Measurements from ENCODE around the gene LINGO1.

The LINGO1 gene

DNA sequence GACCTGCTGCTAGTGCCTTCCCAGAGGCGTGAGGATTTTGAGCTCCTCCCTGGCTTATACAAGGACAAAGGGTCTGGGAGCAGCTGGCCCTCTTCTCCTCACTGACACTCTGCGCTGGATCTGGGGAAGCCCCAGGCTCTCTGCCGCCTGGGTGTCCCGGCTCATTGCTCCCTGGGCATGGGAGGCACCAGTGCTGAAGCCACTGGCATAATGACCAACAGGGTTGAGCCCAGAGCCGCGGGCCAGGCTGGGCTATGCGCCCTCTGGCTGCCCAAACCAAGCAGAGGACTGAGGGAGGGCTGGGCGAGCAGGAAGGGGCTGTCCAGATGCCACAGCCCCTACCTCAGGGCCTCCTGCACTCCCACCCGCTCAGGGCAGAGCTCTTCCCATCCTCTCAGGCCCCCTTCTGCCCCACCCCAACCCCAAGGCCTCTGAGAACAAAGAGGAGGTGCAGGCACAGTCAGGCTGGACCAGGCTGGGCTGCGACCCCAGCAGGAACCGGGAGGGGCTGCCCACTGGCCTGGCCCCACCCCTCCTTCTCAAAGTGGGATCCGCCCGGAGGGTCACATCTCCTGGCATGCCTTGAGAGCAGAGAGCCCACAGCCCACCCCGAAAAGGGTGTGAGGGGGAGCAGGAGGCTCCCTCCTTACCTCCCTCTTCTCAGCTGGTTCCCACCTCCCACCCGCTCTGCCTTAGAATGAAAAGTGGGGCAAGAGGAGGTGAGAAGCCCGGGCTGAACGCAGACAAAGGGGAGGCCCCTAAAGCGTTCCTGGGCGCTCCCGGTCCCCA lies 1.6 kb downstream of the LINGO1 start:
- DNase-seq, result no peak

DNA sequence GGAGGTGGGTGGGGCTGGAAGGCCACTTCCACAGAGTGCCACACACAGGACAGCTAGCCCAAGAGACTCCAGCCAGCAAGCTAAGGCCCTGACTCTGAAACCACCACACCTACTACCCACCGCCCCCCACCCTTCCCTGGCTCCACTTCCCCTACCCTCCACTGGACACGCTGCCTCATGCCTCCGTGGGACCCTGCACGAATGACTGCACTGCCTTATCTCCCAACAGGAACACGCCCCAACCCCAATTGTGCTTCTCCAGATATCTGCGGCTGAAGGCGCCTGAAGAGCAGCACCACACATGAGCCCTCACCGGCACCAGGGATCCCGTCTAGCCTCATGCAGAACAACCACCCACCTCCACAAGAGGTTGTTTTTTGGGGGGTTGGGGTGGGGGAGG lies 2.7 kb downstream of the LINGO1 start:
- no peak for DNase-seq

DNA sequence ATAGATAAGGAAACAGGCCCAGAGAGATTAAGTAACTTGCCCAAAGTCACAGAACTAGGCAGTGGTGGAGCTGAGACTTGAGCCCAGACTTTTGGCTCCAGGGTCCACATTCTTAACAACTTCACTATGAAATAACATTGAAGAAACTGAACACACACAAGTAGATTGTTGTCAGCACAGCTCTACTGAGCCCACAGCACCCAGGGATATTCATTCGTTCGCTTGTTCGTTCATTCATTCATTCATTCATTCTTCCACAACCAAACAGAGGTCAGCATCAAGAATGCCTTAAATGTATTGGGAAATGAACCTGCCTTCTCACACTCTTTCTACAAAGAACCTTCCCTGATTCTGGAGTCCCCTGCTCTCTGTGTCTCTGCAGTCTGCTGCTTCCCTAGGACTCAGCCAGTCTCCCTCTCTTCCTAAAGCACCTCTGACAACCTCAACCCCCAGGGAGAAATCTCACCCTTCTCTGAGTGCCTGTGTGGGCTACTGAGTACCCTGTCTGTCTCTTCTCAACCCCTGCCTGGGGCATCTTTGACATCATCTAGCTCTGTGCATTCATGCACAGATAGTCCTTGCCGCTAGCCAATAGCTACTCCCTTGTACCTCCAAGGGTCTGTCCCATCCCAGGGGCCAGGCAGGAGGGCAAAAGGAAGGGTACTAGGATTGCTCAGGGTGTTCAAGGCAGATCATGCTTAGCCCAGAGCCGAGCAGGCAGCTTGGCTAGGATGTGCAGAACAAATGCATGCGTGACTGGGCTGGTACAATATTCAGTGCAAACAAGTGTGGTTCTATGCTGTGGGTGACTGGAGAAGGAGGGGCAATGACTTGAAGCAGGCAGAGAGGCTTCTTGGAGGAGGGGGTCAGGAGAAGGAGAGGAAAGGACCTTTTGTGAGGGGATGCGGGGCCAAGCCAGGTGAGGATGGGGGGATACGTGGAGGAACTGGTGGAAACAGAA lies 3.4 kb downstream of the LINGO1 start:
- no peak for DNase-seq

DNA sequence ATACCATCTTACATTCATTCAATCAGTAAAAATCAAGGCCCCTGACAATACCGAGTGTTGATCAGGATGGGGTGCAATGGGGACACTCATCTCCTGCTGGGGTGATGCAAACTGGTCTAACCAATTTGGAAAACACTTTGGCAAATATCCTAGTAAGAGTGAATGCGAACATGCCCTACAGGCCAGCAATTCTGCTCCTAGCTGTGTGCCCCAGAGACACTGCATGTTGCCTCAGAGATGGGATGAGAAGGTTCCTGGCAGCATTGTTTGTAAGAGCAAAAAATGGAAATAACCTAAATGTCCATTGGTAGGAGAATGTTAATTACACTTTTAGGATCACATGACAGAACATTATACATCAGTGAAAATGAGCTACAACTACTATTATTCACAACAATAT lies 4.7 kb downstream of the LINGO1 start:
- no peak for DNase-seq

DNA sequence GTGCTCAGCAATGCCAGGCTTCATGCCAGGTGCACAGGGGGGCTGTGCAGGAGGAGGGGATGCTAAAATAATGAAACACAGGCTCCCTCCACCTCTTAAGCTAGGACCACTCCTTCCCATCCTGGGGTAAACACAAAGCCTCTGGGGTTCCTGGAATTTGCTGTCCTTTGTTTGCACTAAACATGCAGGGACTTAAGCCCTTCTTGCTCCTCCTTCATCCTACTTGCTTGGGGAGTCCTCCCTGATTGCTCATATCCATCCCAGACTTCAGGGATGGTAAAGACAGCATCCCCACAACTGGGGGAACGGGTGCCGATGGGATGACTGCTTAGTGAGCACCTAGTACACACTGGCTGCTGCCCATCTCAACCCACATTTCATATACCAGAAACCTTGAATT lies 5.1 kb downstream of the LINGO1 start:
- no peak for DNase-seq

DNA sequence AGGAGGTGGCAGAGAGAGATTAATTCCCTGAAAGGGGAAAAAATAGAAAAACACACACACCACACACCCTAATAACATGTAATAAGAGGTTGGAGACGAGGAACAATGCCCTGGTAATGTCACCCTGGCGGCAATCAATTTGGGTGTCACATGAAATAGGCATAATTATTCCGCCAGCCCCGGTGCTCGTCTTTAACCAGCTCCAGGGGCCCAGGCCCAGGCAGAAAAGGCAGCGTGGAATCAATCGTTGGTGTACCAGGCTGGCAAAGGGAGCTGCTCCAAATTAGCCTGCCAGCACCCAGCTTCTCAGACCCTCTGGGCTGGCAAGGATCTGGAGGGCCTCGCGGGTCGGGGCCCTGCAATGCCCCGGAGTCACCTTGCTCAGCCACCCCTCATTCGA lies 5.6 kb downstream of the LINGO1 start:
- DNase-seq, result no peak

DNA sequence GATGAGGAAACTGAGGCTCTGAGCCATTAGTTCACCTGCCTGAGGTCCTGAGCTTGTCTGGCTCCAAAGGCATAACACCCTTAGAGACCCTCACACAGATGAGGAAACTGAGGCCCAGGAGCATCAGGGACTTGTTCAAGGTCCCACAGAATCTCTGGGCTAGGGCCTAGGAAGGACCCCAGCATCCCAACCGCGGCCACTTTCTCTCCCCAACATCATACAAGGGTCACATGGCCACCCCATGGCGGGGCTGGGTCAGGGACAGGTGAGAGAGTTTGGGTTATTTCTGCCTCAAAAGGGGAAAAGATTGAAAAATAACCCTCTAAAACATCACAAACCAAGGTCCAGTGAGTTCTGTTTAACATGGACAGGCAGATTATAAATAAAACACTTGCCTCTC lies 6.7 kb downstream of the LINGO1 start:
- no peak for DNase-seq

DNA sequence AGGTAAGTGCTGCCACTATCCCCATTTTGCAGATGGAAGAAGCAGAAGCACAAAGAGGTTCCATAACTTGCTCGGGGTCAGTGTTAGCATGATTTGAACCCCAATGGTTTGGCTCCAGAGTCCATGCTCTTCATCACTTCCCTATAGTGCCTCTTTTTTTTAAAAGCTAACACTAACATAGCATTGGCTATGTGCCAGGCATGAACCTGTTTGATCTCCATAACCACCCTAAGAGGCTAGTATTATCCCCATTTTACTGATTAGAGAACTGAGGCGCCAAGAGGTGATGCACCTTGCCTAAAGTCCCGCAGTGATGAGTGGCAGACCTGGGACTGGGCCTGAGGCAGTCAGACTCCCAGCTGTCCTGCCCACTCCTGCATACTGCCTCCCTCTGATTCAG lies 7.3 kb downstream of the LINGO1 start:
- DNase-seq, result no peak

DNA sequence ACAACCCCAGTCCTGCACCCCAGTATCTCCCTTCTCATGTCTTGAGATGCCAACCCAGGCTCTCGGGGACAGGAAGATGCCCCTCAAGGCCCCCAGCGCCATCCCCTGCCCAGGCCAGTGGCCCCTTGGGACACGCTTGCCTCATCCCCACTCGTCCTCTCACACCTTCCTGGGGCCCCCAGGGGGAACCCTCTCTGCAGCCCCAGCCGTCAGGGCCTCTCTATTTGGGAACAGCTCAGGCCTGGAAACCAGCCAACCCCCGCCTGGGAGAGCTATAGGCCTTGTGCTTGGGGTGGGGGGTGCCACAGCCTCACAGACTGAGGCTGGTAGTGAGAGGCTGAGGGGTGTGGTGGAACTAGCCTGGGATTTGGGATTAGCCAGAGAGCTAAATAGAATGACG lies 7.8 kb downstream of the LINGO1 start:
- no peak for DNase-seq

DNA sequence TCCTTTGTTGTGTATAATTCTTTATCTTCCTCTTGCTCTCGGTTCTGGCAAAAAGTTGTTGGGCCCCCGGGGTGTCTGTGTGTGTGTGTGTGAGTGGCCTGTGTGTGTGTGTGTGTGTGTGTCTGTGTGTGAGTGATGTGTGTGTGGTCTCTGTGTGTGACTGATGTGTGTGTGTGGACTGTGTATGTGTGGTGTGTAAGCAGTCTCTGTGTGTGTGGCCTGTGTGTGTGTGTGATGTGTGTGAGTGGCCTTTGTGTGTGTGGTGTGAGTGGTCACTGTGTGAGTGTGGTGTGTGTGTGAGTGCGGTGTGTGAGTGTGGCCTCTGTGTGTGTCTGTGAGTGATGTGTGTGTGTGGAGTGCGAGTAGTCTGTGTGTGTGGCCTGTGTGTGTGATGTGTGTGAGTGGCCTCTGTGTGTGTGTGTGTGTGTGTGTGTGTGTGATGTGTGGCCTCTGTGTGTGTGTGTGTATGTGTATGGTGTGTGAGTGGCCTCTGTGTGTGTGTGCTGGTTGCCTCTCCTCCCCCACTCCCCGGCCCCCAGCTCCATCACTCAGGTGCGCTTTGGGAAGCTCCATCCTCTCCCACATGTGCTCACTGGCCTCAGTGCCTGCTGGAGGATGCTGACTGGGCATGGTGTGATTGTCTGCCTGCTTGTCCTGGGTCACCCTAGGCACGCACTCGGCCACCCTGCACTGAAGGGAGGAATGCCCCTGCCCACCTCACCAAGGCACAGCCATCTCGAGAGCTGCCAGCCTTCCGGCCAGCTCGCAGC lies 8.8 kb downstream of the LINGO1 start:
- DNase-seq, result no peak

DNA sequence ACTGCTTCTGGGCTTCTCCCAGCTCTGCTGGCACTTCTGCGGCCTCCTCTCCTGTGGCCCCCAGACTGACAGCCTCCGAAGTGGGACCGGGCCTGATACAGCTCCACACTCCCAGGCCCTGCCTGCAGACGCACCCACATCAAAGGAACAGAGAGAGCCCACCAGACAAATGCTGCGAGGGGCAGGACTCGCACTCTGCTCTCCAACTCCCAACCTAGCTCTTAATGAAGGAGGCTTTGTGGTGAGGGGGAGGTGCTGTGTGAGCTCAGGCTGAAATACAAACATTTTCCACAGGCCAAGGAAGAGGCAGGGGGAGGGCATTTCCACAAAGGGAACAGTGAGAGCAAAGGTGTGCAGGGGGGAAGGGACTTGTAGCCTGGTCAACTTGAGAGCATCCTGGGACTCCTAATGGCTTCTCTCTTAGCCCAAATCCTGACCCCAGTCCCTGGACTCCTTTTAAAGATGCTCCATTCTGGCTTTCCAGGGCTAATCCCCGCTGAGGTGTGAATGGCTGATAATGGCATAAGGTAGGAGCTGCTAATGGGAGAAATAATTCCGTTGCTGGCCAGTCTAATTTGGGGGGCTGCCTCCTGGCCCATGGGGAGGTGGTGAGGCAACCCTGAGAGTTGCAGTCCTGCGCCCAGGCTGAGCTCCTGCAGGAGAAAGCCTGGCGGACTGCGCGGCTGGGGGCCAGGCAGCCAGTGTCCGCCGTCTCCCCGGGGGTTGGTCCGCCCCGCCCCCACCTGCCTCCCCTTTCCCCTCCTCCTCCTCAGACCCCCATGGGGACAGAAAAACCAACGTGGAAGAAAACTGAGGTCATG lies 9.6 kb downstream of the LINGO1 start:
- no peak for DNase-seq

DNA sequence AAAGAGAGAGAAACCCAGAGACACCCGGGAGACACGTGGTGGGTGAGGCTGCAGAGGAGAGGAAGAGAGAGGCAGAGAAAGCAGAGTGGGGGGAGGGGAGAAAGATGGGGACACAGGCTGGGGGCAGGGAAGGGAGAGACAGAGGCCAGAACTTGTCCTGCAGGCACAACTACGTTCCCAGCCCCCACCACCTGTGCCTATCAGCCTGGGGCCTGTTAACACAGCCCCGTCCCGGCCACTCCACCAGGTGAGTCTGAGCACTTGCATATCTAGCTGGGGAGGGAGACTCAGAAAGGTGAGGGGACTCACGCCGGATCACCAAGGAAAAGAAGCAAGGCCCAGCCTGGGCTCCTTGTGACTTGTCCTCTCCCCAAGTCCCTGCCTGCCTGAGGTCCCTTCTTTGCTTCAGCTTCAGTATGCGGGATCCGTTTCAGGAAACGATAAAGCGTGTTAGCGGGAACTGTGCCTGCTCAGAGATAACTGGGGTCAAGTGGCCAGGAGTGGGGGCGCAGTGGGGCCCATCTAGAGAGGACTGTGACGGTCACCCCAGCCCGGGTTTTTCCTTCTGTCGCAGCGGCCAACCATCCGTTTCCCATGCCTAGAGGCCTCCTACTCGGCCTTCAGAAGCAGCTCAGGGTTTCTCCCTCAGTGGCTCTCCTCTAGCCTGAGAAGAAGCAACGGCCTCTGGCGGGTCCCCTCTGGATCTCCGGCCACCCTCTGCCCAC lies 10.3 kb downstream of the LINGO1 start:
- no peak for DNase-seq

DNA sequence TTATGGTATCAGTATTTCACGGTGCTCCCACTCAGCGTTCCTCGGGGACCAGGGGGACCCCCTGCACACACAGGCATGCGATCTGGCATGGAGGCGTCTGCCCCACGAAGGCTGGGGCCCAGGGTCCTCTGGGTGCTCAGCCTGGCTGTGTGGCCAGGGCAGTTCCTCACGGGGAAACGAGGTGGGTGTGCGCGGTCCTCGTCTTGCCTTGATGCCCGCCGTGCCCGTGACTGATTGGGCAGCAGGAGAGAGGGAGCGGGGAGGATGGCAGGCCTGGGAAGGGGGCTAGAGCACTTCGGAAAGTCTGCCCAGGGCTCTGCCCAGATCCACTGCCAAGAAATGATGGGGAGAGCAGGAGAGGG lies 10.9 kb downstream of the LINGO1 start:
- no peak for DNase-seq

DNA sequence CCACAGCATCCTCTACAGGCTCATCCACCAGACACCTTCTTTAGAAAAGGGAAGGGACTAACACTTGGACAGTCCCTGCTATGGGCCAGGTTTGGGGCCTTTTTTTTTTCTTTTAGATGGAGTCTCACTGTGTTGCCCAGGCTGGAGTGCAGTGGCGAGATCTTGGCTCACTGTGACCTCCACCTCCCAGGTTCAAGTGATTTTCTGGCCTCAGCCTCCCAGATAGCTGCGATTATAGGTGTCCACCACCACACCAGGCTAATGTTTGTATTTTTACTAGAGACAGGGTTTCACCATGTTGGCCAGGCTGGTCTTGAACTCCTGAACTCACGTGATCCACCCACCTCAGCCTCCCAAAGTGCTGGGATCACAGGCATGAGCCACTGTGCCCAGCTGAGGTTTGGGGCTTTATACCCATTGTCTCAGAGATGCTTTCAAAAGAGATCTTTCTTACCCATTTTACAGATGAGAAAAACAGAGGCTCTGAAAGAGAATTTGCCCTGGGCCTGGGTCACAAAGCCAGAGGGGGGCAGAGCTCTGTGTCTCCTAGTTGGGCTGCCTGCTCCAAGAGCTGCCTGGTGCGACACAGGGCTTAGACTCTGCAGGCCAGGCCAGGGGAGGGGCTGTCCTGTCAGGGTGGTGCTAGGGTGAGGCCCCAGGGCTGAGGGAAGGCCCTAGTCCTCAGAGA lies 11.6 kb downstream of the LINGO1 start:
- DNase-seq, result no peak

DNA sequence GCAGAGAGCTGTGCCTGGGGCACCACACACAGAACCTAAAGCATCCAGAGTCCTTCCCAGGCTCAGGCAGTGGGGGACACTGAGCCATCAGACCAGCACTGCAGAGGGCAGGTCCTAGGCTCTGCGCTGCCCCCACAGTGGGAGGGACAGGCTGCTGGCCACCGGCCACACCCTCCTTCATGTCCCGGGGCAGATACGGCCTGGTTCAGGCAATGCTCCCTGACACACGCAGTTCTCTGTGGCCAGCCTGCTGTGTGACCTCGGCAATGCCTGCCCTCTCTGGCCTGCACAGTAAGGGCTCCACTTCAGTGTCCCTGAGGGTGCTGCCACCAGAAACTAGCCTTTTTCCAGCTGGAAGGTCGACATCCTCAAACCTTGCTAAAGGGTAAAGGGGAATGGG lies 12.4 kb downstream of the LINGO1 start:
- DNase-seq, result no peak

DNA sequence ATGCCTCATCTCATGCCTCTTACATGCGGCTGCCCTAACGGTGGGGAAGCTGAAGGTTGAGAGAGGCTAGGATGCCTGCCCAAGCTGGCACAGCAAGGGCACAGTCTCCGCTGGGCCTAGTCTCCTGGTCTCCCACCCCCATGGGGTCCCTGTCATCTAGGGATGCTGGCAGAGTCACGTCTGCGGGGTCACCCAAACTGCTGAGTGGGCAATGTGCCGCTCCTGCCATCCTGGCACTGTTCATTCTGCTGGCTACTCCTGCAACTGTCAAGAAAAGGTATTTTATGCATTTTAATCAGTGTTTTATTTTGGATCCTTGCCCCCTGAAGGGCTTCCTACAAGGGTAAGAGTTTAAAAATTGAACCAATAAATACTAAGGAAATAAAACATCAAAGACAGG lies 12.8 kb downstream of the LINGO1 start:
- DNase-seq, result no peak

DNA sequence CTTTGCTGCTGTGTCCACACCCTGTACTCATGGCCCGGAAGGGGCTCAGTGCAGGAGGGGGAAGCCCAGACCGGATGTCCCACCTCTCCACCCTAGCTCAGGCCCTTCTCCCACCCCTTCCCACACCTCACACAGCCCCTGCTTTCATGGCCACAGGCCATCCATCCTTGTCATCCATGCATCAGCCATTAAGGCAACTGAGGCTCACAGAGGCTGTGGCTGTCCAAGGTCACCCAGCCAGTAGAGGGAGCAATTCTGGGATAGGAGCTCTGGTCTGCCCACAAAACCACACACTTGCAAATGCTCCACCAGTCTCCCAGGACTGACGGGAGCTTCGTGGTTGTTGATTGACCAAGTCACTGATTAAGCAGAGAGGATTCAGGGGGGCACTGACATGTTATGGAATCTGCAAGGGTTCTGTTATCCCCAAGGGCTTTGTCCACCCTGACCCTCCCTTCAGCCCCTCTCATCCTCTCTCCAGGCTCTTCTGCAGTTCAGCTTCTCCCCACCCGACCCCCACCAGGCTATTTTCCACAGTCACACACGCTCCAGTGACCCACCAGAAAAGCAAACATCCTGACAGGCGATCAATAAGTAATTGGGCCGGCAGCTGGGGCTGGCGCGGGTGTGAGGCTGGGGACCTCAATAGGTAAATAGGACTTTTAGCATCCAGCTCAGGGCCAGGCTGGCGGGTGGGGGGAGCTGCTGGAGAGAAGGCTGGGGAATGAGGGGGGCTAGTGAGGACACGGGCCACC lies 15.1 kb downstream of the LINGO1 start:
- DNase-seq, result no peak

DNA sequence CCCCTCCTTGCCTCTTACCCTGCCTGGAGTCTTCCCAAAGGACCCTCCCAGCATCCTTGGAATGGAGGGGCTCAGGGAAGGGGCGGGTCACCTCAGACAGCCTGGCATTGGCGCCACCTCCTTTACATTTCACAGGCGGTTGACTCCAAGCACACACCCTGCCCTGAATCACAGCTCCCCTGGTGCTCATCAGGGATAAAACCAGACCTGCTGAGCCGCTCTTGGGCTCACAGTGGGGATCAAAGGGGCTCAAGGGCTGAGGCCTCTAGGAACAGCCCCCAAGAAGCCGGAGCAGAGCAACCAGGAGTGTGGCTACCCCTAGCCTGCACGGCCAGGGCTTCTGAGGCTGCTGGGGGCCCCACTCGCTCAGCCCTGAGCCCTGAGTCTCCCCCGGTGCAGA lies 16.6 kb downstream of the LINGO1 start:
- DNase-seq, result no peak

DNA sequence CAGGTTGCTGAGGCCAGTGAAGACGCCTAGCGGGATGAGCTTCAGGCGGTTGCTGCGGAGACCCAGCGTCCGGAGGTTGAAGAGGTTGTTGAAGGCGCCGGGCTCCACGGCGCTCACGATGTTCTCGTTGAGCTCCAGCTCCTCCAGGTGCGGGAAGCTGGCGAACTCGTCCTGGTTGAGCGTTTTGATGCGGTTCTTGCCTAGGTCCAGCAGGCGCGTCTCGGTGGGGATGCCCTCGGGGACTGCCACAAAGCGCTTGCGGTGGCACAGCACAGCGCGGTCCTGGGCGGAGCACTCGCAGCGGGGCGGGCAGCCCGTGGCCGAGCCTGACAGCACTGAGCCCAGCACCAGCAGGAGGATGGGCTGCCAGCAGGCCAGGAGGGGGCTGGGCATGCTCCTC lies 17.2 kb downstream of the LINGO1 start:
- DNase-seq, result no peak

DNA sequence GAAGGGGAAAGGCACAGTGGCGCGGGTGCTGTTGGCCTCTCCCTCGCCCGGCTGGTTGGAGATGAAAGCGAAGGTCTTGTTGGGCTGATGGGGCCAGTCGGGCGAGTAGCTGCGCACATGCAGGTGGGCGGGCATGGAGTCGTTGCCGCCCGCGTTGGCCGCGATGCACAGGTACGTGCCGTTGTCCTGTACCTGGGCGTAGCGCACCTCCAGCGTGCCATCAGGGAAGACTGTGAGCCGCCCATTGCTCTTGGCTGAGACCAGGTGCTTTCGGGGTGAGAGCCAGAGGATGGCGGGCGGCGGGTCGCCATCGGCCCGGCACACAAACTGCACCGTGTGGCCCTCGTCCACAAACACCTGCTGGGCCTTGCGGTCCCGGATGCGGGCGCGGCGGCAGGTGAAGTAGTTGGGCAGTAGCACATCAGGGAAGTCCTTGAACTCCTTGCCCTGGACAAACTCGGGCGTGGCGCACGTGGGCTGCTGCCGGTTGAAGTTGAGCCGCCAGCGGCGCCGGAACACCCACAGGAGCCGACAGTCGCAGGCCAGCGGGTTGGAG lies 18.4 kb downstream of the LINGO1 start:
- no peak for DNase-seq

All from activated T-cell treated with anti-CD3 and anti-CD28 coated beads for 4 hours (primary cell).